OCI-LY7 (cell line): ENCODE measurements around the gene GRM1. TPM values are rescaled to one million over a fixed set of nuclear protein-coding genes. Genes with fewer than 3 reads are reported as not detected.

Experiments used
- BruUV-seq: library from RNA; stranded (reverse); fragments of 400-500 nt; replicated peaks from 2 replicates; lab custom pipeline; 2021; lab: Mats Ljungman, UMichigan
- CTCF ChIA-PET: fragments of 300-600 bp; sonication (Branson Sonifier 250); formaldehyde crosslinking; loops from one replicate; lab custom pipeline; 2022; ENCODE audit warnings: antibody characterized with exemption; ENCODE audit not compliant: unreplicated experiment; lab: Charles Lee
- POLR2A ChIA-PET: fragments of 300-600 bp; sonication (Branson Sonifier 250); formaldehyde crosslinking; loops from one replicate; lab custom pipeline; 2022; ENCODE audit warnings: antibody characterized with exemption; lab: Charles Lee
- DNase-seq: peaks from one replicate; pipeline ENCODE4 v3.0.0-alpha.2; 2015; ENCODE audit warnings: low spot score
- H2AFZ ChIP-seq: fragments of 200-600 bp; sonication (generic), shearing (Covaris generic); 2 replicates; pipeline ENCODE4 v1.6.1; 2014; ENCODE audit warnings: mild to moderate bottlenecking, antibody characterized with exemption, low read length, moderate library complexity
- H3K27ac ChIP-seq: fragments of 200-600 bp; sonication (generic); 2 replicates; pipeline ENCODE4 v1.5.1; 2014; ENCODE audit warnings: mixed run types, low read depth, mild to moderate bottlenecking, moderate library complexity, low read length, inconsistent platforms; ENCODE audit not compliant: poor library complexity, severe bottlenecking
- H3K36me3 ChIP-seq: fragments of 200-600 bp; sonication (generic); 2 replicates; pipeline ENCODE4 v1.6.1; 2014; ENCODE audit warnings: mild to moderate bottlenecking, antibody characterized with exemption, low read length, moderate library complexity, mixed read lengths; ENCODE audit not compliant: insufficient read depth
- H3K4me1 ChIP-seq: fragments of 200-600 bp; sonication (generic); 2 replicates; pipeline ENCODE4 v1.5.1; 2014; ENCODE audit warnings: mild to moderate bottlenecking, low read length; ENCODE audit not compliant: insufficient read depth, poor library complexity, severe bottlenecking
- H3K4me2 ChIP-seq: fragments of 200-600 bp; sonication (generic); 2 replicates; pipeline ENCODE4 v1.6.1; 2014; ENCODE audit warnings: mild to moderate bottlenecking, low read length
- H3K4me3 ChIP-seq: fragments of 200-600 bp; sonication (generic); 2 replicates; pipeline ENCODE4 v1.5.1; 2014; ENCODE audit warnings: mild to moderate bottlenecking, low read depth, low read length; ENCODE audit not compliant: poor library complexity, severe bottlenecking
- H3K79me2 ChIP-seq: fragments of 200-600 bp; sonication (generic); 2 replicates; pipeline ENCODE4 v1.6.1; 2016; ENCODE audit warnings: low read depth, mild to moderate bottlenecking, low read length, moderate library complexity, mixed read lengths; ENCODE audit not compliant: insufficient read depth
- H3K9me2 ChIP-seq: fragments of 200-600 bp; sonication (generic); 2 replicates; pipeline ENCODE4 v1.6.1; 2016; ENCODE audit warnings: mild to moderate bottlenecking, low read length, mixed read lengths; ENCODE audit not compliant: insufficient read depth
- H3K9me3 ChIP-seq: fragments of 200-600 bp; sonication (generic); 2 replicates; pipeline ENCODE4 v1.6.1; 2014; ENCODE audit warnings: mild to moderate bottlenecking, mixed run types, low read length, mixed read lengths
- H4K20me1 ChIP-seq: fragments of 200-600 bp; sonication (generic); 2 replicates; pipeline ENCODE4 v1.6.1; 2014; ENCODE audit warnings: mild to moderate bottlenecking, antibody characterized with exemption, low read length, moderate library complexity, mixed read lengths; ENCODE audit not compliant: insufficient read depth
- CTCF ChIP-seq: fragments of 200-600 bp; sonication (generic); conservative IDR thresholded peaks from 2 replicates; pipeline ENCODE4 v1.5.1; 2014; ENCODE audit warnings: mild to moderate bottlenecking, antibody characterized with exemption, low read length, moderate library complexity, mixed read lengths
- EZH2phosphoT487 ChIP-seq: fragments of 200-600 bp; sonication (generic); IDR thresholded peaks from 2 replicates; pipeline ENCODE4 v1.6.1; 2018; ENCODE audit warnings: low read depth, borderline replicate concordance, mild to moderate bottlenecking, mixed run types, antibody characterized with exemption, low read length, moderate library complexity, mixed read lengths
- intact Hi-C: fragments of 100-400 bp; cut with micrococcal nuclease; formaldehyde crosslinking; loops from one replicate; pipeline ENCODE4 v1.10.0; 2022; ENCODE audit not compliant: unreplicated experiment
- total RNA-seq, 2 experiments: library from RNA; depleted of rRNA in 1 of 2; stranded (reverse); fragments of >200 nt in 1 of 2; shearing (Covaris generic) in 1 of 2; gene quantifications; 2 replicates each; pipeline ENCODE4 v1.2.3, GENCODE V29; 2014 to 2022

The GRM1 gene
- total RNA-seq, 2 experiments from 2014 or later: not detected

DNA sequence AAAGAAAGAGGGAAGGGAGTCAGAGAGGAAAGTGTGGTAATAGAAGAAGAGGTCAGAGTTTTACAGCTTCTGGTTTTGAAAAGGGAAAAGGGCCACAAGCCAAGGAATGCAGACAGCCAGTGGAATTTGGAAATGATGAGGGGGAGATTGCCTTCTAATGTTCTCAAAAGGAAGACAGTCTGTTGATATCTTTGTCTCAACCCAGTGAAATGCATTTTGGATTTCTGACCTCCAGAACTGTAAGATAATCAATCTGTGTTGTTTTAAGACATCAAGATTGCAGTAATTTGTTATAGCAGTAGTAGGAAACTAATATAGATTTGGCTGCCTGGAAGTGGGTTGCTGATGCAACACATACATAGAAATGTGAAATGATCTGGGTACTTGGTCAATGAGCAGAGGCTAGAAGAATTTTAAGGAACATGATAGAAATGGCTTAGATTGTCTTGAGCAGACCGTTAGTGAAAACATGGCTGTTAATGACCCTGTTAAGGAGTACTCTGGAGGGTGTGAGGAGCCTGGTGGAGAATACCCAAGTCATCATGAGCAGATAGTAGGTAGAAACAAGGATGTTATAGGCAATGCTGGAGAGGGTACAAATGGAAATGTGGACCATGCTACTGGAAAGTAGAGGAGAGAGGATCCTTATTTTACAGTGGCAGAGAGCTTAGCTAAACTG lies 259.0 kb downstream of the GRM1 start:
- Histone ChIP-seq H4K20me1 (no peaks in the 10 kb centered on the region), H3K9me3 (no peaks in the 10 kb centered on the region), H3K4me3 (no peak overlapping the region), H3K4me1 (no peaks in the 10 kb centered on the region), H3K9me2 (no peaks in the 10 kb centered on the region), H3K27ac (no peak overlapping the region), H3K36me3 (no peaks in the 10 kb centered on the region), H3K79me2 (no peaks in the 10 kb centered on the region), H3K4me2 (no peak overlapping the region), H2AFZ (no peak overlapping the region)
- CTCF ChIA-PET: no interaction called here
- POLR2A ChIA-PET: no interaction called here
- no TSS peak for BruUV-seq
- no peak for TF ChIP-seq CTCF
- TF ChIP-seq EZH2phosphoT487: no peak
- intact Hi-C loops: no loop called here
- DNase-seq: no peak

- H3K79me2 ChIP-seq: no peaks in the 10 kb centered on the region
- BruUV-seq: no TSS peak
Observed at GRCh38 chr6:146289816-146290588, 261.1 kb downstream of the GRM1 start.

More at GRCh38 chr6:146289816-146290588, 261.1 kb downstream of the GRM1 start:
- H2AFZ ChIP-seq: no peak overlapping the region
- no peaks in the 10 kb centered on the region for H4K20me1 ChIP-seq
- no peaks in the 10 kb centered on the region for H3K9me3 ChIP-seq
- TF ChIP-seq EZH2phosphoT487: no peak
- TF ChIP-seq CTCF: no peak
- POLR2A ChIA-PET: interaction anchor here (0.7 kb wide), 1 partner anchor 10 kb away, joined by 3 read pairs; no protein-coding TSS in a partner anchor
- H3K4me1 ChIP-seq: no peaks in the 10 kb centered on the region
- intact Hi-C loops: no loop called here
- CTCF ChIA-PET: no interaction called here
- no peak for DNase-seq
- no peaks in the 10 kb centered on the region for H3K36me3 ChIP-seq
- H3K4me2 ChIP-seq: no peak overlapping the region
- H3K27ac ChIP-seq: no peak overlapping the region
- H3K9me2 ChIP-seq: no peaks in the 10 kb centered on the region
- no peak overlapping the region for H3K4me3 ChIP-seq
